ENCODE data around the gene OR8J3. TPM values are rescaled to one million over a fixed set of nuclear protein-coding genes. Genes with fewer than 3 reads are reported as not detected.
"Not testable (repeated sequence)": the region's sequence is repeated elsewhere in the genome, so short reads cannot be mapped to it uniquely, and the experiment has no call there.

OR8J3 gene
- total RNA-seq, 4 donors from 2014 or later = not detected

- Histone ChIP-seq H3K27me3 (no peaks in the 10 kb centered on the region), H3K9me3 (no peaks in the 10 kb centered on the region), H3K4me3 (no peak overlapping the region), H3K4me1 (no peaks in the 10 kb centered on the region), H3K36me3 (no peaks in the 10 kb centered on the region), H3K27ac (no peak overlapping the region)
- ATAC-seq = no peak
- in situ Hi-C loops (cut with MboI; ENCODE audit: low sequenced_read_pairs in 4 of 4) (no loop called here), intact Hi-C loops (cut with DNase I; ENCODE audit: low total_unique reads) (no loop called here)
- DNase-seq = no peak
- TF ChIP-seq POLR2A (IDR thresholded peaks at IDR 0.05) (no peak), CTCF (IDR thresholded peaks at IDR 0.05 in 4 of 5, conservative IDR thresholded peaks at IDR 0.05 in 1 of 5) (no peak)
Observed at GRCh38 chr11:56163804-56164203, 23.8 kb upstream of the OR8J3 start.

- intact Hi-C loops (cut with DNase I; ENCODE audit: low total_unique reads) (no loop called here), in situ Hi-C loops (cut with MboI; ENCODE audit: low sequenced_read_pairs in 4 of 4) (no loop called here)
- no peaks in the 10 kb centered on the region for H3K4me1 ChIP-seq
- H3K27ac ChIP-seq = no peak within 1 kb of the TSS
- no peaks in the 10 kb centered on the region for H3K36me3 ChIP-seq
- no peaks in the 10 kb centered on the region for H3K9me3 ChIP-seq
- H3K4me3 ChIP-seq = no peak within 1 kb of the TSS
- DNase-seq = no peak
- ATAC-seq = no peak
- TF ChIP-seq CTCF (IDR thresholded peaks at IDR 0.05 in 4 of 5, conservative IDR thresholded peaks at IDR 0.05 in 1 of 5) = no peak
- no peak for TF ChIP-seq POLR2A (IDR thresholded peaks at IDR 0.05)
- no peaks in the 10 kb centered on the region for H3K27me3 ChIP-seq
Observed at GRCh38 chr11:56160217-56160616, 20.2 kb upstream of the OR8J3 start, which contains the start of gene OR8K5. OR8K5 (minus strand) TSS chr11:56160317; CDS start chr11:56160317, 0 bp downstream.

GRCh38 chr11:56152333-56152732 is 12.3 kb upstream of the OR8J3 start:
- no peaks in the 10 kb centered on the region for H3K9me3 ChIP-seq
- intact Hi-C loops (cut with DNase I; ENCODE audit: low total_unique reads) = no loop called here
- TF ChIP-seq CTCF (IDR thresholded peaks at IDR 0.05 in 4 of 5, conservative IDR thresholded peaks at IDR 0.05 in 1 of 5) = no peak
- no peak for TF ChIP-seq POLR2A (IDR thresholded peaks at IDR 0.05)
- in situ Hi-C loops (cut with MboI; ENCODE audit: low sequenced_read_pairs in 4 of 4) = no loop called here
- no peaks in the 10 kb centered on the region for H3K4me1 ChIP-seq
- no peaks in the 10 kb centered on the region for H3K27me3 ChIP-seq
- ATAC-seq (no peak), DNase-seq (no peak)
- H3K4me3 ChIP-seq = no peak overlapping the region
- H3K27ac ChIP-seq = no peak overlapping the region
- H3K36me3 ChIP-seq = no peaks in the 10 kb centered on the region

GRCh38 chr11:56151376-56151775 is 11.4 kb upstream of the OR8J3 start:
- H3K4me3 ChIP-seq = no peak overlapping the region
- no peaks in the 10 kb centered on the region for H3K4me1 ChIP-seq
- in situ Hi-C loops (cut with MboI; ENCODE audit: low sequenced_read_pairs in 4 of 4) = no loop called here
- DNase-seq (no peak), ATAC-seq (no peak)
- no peaks in the 10 kb centered on the region for H3K36me3 ChIP-seq
- H3K27ac ChIP-seq = no peak overlapping the region
- H3K9me3 ChIP-seq = no peaks in the 10 kb centered on the region
- intact Hi-C loops (cut with DNase I; ENCODE audit: low total_unique reads) = no loop called here
- H3K27me3 ChIP-seq = no peaks in the 10 kb centered on the region
- TF ChIP-seq CTCF (IDR thresholded peaks at IDR 0.05 in 4 of 5, conservative IDR thresholded peaks at IDR 0.05 in 1 of 5) (no peak), POLR2A (IDR thresholded peaks at IDR 0.05) (no peak)

GRCh38 chr11:56143681-56144080 is 3.7 kb upstream of the OR8J3 start:
- in situ Hi-C loops (cut with MboI; ENCODE audit: low sequenced_read_pairs in 4 of 4); DNase-seq; ATAC-seq; H3K27ac ChIP-seq; H3K4me1 ChIP-seq; H3K36me3 ChIP-seq; H3K4me3 ChIP-seq; H3K27me3 ChIP-seq; intact Hi-C loops (cut with DNase I; ENCODE audit: low total_unique reads); H3K9me3 ChIP-seq: not testable (repeated sequence)

Measured in gastrocnemius medialis (tissue), 4 donors.